IPS-NIHi11 (cell line): ENCODE results near the gene MEIKIN.
"Not testable (repeated sequence)": the region's sequence is repeated elsewhere in the genome, so short reads cannot be mapped to it uniquely, and the experiment has no call there.

Experiments used
- DNase-seq: peaks from one replicate; pipeline ENCODE4 v3.0.0; 2012; ENCODE audit warnings: mixed read lengths, low spot score

MEIKIN gene

DNA sequence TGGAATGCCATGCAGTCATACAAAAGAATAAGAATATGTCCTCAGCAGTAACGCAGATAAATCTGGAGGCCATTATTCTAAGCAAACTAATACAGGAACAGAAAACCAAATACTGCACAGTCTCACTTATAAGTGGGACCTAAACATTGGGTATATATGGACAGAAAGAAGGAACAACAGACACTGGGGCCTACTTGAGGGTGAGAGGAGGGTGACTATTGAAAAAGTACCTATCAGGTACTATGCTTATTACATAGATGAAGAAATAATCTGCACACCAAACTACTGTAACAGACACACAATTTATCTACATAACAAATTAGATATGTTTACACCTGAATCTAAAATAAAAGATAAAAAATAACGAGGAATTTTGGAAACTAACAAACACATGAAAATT lies 38.8 kb downstream of the MEIKIN start:
- no peak for DNase-seq

- DNase-seq: not testable (repeated sequence)
Measured at GRCh38 chr5:131902266-131902665, 43.2 kb downstream of the MEIKIN start.

DNA sequence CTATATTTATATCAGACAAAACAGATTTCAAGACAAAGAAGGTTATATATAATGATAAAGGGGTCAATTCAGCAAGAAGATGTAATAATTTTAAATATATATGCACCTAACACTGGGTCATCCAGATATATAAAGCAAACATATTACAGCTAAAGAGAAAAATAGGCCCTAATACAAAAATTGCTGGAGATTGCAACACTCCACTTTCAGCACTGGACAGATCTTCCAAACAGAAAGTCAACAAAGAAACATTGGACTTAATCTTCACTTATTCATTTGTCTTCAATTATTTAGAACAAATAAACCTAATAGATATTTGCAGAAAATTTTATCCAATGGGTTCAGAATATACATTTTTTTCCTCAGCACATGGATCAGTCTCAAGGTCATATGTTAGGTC lies 45.8 kb downstream of the MEIKIN start:
- DNase-seq: no peak

GRCh38 chr5:131883984-131884383 lies 61.5 kb downstream of the MEIKIN start:
- DNase-seq: no peak

DNA sequence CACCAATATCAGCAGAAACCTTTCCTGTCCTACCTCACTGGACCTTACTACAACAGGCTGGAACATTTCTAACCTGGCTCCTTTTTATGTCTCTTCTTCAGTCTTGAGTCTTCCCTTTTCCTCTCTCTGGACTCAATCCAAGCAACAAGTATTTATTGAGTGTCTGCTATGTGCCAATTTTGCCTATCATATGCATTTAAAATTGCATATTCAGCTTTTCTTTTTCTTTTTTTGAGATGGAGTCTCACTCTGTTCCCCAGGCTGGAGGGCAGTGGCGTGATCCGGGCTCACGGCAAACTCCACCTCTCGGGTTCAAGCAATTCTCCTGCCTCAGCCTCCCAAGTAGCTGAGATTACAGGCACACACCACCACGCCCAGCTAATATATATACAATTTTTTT lies 65.8 kb downstream of the MEIKIN start:
- no peak for DNase-seq

- DNase-seq: no peak
Measured at GRCh38 chr5:131877873-131878272, 67.6 kb downstream of the MEIKIN start.

DNA sequence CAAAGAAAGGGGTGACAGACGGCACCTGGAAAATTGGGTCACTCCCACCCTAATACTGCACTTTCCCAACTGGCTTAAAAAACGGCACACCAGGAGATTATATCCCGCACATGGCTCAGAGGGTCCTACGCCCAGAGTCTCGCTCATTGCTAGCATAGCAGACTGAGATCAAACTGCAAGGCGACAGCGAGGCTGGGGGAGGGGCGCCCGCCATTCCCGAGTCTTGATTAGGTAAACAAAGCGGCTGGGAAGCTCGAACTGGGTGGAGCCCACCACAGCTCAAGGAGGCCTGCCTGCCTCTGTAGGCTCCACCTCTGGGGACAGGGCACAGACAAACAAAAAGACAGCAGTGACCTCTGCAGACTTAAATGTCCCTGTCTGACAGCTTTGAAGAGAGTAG lies 74.2 kb downstream of the MEIKIN start:
- not testable (repeated sequence) for DNase-seq

DNA sequence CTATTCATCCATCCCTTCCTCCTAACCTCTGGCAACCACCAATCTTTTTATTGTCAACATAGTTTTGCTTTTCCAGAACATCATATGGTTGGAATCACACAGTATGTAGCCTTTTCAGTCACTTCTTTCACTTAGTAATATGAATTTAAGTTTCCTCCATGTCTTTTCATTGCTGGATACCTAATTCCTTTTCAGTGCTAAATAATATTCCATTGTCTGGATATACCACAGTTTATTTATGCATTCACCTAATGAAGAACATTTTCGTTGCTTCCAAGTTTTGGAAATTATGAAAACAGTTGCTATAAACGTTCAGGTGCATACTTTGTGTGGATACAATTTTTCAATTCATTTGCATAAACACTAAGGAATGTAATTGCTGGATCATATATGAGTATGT lies 77.9 kb downstream of the MEIKIN start:
- no peak for DNase-seq

GRCh38 chr5:131863700-131864099 lies 81.8 kb downstream of the MEIKIN start:
- DNase-seq: no peak

- DNase-seq: no peak
Measured at GRCh38 chr5:131857388-131857787, 88.1 kb downstream of the MEIKIN start.

- no peak for DNase-seq
Measured at GRCh38 chr5:131855452-131855851, 90.0 kb downstream of the MEIKIN start.

GRCh38 chr5:131854134-131854533 lies 91.3 kb downstream of the MEIKIN start:
- no peak for DNase-seq

DNA sequence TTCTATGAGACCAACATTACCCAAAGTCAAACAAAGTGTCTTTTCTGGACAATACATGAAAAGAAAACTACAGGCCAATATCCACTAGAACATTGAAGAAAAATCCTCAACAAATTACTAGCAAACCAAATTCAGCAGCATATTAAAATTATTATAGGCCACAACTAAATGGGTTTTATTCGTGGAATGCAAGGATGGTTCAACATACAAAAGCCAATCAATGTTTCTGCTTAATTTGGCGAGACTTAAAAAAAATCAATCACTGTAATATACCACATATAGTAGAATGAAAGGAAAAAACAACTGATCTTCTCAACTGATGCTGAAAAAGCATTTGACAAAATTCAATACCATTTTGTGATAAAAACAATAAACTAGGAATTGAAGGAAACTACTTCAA lies 96.8 kb downstream of the MEIKIN start:
- no peak for DNase-seq

GRCh38 chr5:131846536-131846935 lies 98.9 kb downstream of the MEIKIN start:
- DNase-seq: no peak

- no peak for DNase-seq
Measured at GRCh38 chr5:131845828-131846227, 99.6 kb downstream of the MEIKIN start.

DNA sequence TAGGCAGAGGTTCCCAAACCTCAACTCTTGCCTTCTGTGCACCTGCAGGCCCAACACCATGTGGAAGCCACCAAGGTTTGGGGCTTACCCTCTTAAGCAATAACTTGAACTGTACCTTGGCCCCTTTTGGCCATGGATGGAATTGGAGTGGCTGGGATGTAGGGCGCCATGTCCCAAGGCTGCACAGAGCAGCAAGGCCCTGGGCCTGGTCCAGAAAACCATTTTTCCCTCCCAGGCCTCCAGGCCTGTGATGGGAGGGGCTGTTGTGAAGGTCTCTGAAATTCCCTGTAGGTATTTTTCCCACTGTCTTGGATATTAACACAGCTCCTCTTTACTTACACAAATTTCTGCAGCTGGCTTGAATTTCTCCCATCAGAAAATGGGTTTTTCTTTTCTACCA lies 102.5 kb downstream of the MEIKIN start:
- DNase-seq: not testable (repeated sequence)

GRCh38 chr5:131832702-131833101 lies 112.8 kb downstream of the MEIKIN start:
- DNase-seq: not testable (repeated sequence)

DNA sequence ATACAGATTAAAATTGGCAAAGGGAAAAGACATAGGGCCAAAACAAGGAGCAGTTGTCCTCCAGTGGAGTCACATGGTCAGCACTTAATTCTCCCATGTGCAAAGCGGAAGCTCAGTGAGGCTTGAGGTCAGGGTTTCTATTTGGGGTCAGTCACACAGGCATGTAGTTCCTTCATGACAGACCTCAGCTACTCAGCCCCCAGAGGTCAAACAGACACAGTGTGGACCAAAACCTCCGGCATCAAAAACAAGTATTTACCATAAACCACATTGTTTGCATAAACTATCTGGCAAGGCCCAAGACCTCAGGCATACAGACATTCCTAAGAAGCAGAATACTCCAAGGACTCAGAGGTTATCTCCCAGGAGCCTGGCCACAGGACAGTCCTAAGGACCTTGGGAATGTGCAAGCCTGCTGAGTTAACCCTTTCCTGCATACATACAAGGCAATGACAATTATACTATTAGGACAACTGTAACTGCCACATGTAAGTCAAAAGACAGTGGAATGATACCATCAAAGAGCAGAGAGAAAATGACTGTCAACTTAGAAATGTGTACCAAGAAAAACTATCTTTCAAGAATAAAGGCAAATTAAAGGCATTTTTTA lies 120.0 kb downstream of the MEIKIN start:
- DNase-seq: no peak

DNA sequence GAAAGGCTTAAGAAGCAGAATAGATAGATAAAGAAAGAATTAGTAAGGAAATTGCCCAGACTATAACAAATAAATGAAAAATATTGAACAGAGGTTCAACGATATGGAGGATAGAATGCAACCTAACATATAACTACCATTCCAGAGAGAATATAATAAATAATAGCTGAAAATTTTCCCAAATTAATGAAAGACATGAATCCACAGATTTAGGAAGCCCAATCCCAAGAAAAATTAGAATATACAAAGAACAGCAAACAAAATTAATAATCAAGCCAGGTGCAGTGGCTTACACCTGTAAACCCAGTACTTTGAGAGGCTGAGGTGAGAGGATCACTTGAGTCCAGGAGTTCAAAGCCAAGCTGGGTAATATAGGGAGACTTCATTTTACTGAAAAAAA lies 120.8 kb downstream of the MEIKIN start:
- no peak for DNase-seq

DNA sequence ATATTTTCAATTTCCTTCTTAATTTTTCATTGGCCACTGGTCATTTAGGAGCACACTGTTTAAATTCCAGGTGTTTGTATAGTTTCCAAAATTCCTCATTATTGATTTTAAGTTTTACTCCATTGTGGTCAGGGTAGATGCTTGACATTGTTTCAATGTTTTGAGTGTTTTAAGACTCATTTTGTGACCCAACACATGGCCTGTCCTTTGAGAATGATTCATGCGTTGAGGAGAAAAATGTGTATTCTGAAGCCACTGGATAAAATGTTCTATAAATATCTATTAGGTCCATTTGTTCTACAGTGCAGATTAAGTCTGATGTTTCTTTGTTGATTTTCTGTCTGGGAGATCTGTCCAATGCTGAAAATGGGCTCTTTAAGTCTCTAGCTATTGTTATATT lies 124.2 kb downstream of the MEIKIN start:
- no peak for DNase-seq

DNA sequence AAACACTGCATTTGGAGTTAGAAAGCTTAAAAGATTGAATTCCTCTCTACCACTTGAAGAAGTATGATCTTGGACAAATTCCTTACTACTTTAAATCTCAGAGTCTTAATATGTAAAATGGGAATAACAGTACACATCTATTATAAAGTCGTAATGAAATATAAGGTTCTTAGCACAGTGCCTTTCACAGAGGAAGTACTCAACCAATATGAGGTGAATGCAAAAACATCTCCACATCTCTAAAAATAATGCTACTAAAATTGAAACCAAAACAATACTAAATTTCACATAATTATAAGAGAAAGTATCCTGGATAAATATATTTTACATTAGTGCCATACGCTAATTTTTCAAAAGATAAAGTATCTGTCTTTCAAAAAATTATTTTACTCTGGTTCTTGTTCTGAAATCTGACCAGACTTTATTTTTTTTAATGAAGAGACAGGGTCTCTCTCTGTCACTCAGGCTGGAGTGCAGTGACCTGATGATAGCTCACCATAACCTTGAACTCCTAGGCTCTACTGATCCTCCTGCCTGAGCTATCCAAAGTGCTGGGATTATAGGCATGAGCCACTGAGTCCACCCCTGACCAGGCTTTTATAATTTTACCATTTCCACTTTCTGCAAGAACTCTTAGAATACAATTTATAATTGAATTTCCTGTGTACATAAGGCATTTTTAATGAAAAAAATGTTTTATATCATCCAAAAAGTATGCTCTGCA lies 127.3 kb downstream of the MEIKIN start:
- no peak for DNase-seq

GRCh38 chr5:131814990-131815389 lies 130.5 kb downstream of the MEIKIN start:
- peak; percentile 22 for DNase-seq

DNA sequence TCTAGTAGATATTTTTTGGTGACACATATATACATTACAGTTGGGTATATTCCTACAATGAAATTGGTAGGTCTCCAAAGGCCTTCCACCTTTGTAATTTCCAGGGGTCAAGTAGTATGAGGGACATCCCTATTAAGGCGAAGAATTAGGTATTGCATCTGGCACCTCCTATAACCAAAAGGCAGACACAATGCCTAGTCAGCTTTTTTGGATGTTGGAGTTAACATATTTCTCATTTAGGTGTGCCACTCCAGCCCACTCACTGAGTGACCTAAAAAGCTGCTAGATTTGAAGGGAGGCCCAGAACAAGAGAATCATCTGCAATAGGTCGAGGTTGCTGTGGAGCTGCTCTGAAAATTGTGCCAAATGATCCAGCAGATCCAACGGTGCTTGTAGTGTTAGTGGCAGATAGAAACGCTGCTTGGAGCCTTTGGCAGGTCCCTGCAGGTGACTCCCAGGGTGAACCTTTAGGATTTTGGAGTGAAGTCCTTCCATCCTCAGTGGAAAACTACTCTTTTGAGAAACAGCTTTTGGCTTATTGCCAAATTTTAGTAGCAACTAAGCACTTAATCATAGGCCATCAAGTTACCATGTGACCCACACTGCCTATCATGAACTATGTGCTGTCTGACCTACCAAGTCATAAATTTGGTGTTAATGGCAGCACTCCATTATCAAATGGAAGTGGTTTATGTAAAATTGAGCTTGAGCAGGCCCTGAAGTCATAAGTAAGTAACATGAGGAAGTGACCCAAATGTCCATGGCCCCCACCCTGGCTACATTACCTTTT lies 132.9 kb downstream of the MEIKIN start:
- DNase-seq: no peak
